HuH-7 (cell line): Measurements from ENCODE around the gene ARHGAP19.

ENCODE experiments used
- DNase-seq: peaks from one replicate; pipeline ENCODE4 v3.0.0; 2011; ENCODE audit warnings: low spot score

Gene ARHGAP19

DNA sequence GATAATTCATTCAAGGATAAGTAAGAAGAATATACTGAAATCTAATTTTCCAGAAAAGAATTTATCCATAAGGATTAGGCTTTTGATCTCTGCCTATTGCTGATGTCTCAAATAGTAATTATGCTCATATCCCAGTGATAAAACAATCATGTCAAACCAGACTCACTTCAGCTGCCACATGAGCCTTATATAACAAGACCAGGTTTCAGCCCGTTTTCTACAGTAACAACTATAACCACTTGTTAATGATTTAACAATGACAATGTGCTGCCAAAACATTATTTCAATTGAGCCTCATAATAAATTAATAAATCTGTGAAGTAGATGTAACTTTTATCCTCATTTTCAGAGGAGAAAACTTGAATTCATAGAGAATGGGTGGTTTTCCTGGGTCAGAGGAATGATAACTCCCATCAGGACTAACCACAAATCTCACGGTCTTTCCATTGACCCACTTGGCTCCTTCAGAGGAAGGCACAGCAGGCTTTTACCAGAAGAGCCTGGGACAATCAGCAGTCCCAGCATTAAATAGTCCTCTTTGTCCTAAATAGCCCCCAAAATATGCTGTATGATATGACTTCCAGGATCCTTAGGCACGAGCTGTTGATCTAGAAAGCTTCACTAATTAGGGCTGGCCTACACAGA, 64.2 kb downstream of the ARHGAP19 start:
- no peak for DNase-seq

DNA sequence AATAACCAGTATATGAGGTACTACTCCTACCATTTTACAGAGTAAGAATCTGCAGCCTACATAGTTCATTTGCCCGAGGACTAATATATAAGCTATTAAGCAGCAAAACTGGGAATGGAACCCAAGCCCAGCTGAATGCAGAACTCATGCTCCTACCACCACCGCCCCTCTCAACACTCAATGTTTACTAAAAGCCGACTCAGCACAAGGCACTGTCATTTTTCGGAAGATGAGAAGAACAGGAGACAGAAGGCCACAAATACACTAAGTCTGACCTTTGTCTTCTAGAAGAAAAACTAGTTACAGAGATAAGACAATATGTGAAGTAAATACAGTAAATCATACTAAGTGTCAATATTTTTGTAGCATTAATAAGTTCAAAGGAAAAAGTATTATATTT, 66.0 kb downstream of the ARHGAP19 start:
- DNase-seq, result no peak

GRCh38 chr10:97224483-97225435, 67.7 kb downstream of the ARHGAP19 start:
- no peak for DNase-seq

DNA sequence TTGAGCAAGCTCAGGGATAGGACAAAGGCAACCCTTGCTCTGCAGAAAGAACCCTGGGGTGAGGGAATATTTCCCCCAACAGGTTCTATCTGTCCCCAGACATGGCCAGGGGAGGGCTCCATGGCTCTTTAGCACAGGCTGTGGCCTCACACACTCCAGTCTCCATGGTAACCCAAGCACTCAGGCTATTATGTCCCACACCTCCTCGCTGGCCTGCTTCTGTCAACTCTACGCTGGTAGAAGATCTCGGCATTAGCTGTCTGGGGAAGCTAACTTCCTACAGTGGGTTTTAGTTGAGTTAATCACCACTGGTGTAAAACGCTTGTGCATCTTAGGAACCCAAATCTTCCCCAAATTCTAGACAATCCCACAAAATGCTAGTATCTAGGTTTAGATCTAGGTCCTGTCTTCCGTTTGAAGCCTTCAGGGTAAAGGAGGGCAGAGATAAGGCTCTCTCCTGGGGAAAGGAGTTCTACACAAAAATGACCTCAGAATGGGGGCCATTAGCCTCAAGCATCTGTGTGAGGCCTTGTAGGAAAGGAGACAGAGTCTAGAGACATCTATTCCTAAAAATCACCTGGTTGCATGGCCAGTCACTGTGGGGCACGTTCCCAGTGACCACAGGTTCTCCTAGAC, 70.0 kb downstream of the ARHGAP19 start:
- DNase-seq, result no peak

DNA sequence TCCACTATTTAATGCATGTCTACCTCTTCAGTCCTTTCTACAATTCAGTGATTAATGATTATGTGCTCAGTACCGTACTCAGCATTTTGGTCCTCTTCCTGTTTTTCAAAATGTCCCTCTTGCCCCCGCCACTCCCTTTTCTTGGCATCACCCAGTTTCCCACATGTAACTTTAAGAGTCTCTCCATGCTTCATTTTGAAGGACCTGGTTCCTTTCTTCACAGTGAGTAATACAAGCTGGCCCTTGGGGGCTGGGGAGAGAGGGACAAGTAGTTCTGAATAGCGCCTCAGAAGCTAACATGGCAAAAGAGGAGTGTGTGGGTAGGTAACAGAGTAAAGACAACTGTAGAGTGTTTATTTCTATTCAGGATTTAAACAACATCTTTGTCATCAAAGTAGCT, 72.1 kb downstream of the ARHGAP19 start:
- DNase-seq, result no peak

DNA sequence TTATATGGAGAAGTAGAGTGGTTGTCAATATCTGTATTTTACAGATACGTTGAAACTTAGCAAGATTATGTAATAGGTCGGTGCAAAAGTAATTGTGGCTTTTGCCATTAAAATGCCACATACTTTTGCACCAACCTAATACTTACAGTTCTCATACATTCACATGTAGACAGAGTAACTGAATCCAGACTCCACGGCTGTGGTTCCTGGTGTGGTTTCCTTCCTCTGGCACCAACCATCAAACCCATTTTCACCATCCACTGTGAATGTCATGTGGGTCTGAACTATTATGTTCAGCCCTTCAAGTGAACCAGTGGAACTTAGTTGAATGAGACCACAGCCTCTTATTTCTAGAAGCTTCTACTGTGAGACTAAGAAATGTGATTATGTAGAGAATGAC, 75.1 kb downstream of the ARHGAP19 start:
- DNase-seq, result no peak

DNA sequence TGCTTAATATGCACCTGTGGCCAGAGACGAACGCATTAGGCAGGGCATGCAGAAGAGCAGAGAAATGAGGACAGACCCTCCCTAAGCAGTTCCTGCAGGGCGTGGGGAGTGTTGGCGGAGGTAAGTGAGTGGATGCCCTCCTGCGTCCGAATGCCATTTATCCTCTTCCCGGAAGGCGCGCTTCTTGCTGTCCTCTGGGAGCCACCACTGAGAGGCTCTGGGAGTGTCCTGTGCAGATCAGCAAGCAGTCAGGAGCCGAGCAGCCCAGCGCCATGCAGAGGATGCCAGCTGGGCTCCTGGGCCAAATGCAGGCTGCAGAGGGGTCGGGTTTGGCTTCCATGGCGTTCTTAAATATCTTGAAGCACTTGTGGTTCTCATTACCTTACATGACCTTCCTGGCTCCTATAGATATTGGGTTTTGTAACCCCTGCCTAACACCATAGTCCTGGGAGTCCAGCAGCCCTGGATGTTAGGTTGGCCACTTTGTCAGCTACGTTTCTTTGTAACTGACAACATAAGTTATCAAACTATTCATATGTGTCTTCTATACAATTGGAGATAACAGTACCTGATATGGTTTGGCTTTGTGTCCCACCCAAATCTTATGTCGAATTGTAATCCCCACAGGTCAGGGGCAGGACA, 76.7 kb downstream of the ARHGAP19 start:
- DNase-seq, result no peak

DNA sequence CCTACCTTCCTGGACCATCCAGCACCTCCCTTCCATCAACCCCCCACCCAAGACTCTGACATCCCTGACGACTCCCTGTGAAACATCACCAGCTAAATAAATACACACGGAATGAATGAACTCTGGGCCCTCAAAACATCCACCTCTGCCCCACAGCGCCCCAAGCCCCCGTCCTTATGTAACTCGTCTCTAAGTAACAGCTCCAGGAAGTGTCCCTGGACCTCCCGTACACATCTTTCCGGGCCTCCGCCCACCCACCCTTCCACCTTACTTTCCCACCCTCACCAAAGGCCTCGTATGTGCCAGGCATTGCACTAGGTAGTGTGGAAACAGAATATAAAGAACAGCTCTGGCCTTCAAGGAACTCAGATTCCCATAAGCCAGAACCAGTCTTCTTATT, 79.0 kb downstream of the ARHGAP19 start:
- no peak for DNase-seq

DNA sequence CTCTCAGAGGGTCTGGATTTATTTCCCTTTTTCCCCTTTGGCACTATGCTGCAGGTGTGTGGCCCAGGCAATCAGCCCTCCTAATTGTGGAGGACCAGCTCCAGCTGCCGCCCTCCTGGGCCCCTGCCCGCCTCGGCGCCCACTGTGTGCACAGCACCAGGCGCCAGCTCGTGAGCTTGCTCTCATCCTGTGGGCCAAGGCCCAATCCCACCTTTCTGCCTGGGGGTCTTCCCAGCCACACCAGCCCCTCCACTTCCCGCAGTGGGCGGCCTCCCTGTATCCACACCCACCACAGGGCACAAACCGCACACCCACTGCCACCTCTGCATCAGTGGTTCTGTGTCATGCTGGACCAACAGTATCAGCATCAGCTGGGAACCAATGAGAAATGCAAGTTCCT, 81.2 kb downstream of the ARHGAP19 start:
- DNase-seq, result no peak

DNA sequence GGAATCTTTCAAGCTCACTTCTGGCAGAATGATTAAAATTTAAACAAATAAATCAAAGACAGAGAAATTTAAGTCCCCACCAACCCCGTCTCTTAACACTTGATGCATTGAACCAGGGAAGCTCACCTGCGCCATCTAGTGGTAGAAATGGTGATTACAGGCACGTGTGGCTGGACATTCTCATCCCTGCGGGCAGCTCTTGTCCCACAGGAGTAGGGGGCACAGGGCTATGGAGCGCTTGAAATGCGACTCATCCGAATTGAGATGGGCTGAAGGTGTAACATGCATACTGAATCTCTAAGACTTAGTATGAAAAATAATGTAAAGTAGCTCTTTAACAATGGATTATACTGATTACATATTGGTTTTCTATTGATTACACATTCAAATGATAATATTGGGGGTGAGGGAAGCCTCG, 81.9 kb downstream of the ARHGAP19 start:
- peak; percentile 64 for DNase-seq

DNA sequence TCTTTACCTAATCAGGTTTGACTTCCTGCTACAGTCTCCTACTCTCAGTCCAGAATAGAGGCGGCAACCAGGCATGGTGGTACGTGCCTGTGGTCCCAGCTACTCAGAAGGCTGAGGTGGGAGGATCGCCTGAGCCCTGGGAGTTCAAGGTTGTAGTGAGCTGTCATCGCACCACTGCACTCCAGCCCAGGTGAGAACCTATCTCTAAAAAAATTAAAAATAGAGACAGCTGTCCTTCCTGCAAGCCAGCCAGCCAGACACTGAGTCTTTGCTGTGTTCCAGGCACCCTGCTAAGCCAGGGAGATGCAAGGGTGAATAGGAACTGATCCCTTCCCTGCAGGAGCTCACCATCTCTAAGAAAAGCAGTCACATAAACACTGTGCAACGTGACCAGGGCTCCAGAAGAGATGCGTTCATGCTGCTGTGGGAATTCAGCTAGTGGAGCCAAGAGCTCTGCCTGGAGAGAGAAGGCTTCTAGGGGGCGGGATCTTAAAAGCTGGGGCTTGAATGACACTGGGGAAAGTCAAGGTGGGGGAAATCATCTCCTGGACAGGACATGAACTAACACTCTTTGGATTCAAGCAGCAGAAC, 84.6 kb downstream of the ARHGAP19 start:
- DNase-seq, result no peak

- no peak for DNase-seq
Observed at GRCh38 chr10:97207131-97207530, 85.3 kb downstream of the ARHGAP19 start.

DNA sequence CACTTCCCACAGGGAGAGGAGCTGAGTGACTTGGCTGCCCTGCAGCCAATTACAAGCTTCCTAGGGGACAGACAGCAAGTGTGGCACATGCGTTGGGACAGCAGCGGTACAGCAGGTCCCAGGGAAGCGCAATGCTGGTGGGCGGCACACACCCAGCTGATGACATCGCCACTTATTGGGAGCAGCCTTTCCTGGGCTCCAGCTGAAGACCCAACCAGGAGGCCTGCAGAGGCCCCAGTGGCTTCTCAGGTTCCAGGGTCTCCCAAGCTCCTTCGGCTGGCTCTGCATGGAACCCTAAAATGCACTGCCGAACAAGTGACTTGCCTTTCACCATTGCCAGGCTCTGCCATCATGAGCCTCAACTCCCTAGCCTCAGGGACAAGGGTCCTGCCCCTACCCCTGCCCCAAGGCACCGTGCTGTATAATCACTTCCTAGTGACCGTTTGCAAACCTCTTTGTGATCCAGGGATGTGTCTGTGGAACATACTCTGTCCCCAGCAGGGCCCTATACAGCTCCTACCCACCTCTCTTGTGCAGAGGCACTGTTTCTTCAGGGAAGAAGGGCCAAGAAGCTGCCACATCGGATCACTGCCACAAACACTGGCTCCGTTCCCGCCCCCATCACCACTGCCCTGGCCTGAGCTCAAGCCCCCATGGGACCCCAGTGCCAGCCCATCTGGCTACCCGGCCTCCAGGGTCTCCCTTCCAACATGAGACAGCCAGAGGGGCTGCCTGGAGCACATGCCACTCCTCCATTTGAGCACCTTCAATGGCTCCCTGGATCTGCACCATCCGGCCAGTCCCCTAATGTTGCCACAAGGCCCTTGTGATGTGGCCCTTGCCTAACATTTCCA, 87.4 kb downstream of the ARHGAP19 start:
- DNase-seq, result no peak

DNA sequence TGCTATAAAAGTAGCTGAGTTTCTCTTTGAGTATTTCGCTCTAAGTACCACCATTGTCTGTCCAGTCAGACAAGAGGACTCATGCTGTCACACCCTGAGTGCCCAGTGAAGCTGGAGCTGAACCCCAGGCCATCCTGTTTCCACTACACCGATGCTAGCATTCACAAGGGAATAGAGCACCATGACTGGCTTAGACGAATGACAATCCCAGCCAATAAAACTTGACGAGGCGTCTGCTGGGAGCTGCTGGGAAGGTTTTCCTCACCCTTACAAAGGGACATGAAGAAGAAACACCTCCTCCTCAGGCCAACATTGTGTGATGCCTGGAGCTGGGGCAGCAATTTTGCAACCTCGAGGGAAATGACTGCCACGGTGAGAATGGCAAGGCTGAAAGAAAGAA, 89.2 kb downstream of the ARHGAP19 start:
- DNase-seq, result no peak

DNA sequence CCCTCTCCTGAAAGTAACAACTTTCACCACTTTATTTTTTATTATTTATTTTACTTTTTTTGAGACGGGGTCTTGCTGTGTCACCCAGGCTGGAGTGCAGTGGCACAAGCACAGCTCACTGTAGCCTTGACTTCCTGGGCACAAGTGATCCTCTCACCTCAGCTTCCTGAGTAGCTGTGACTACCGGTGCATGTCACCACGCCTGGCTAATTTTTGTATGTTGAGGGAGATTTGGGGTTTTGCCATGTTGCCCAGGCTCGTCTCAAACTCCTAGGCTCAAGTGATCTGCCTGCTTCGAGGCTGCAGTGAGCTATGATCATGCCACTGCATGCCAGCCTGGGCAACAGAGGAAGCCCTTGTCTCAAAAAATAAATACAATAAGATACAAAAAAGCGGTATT, 91.8 kb downstream of the ARHGAP19 start:
- DNase-seq, result no peak

DNA sequence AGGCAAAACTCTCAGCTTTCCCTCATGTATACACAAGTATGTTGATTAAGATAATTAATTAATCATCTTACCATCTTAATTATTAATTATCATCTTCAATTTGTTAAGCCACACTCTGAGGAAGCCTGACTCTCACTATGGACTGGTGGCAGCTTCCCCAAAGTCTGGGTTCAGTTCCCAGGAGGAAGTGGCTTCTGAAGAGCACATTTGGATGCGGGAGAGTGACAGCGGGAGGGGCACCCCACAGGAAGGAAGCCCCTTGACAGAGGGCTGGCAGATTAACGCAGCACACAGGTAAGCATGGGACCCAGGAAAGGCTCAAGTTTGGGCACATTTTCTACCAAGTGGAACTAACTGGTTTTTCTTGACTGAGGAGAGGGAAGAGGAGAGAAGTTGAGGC, 93.3 kb downstream of the ARHGAP19 start:
- DNase-seq, result no peak

DNA sequence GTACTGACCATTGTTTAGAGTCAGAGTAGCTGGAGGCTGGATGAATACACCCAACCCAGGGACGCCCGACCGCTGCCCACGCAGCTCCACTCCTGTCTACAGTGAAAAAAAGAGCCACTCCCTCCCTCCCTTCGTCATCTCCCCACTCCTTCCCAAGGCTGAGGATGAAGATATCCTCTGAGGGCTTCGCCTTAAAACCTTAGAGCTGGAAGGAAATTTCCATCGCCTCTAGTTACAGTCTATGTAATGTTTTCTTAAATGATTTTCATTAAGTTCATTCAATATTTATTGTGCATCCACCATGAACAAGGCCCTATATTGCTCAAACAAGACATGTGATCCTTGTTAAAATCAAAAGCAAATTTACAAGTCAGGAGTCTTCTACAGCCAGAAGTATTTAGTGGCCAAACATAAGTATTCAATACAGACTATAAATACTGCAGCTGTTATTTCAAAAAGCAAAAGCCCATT, 95.4 kb downstream of the ARHGAP19 start:
- no peak for DNase-seq

GRCh38 chr10:97196223-97197029, 96.0 kb downstream of the ARHGAP19 start:
- peak; percentile 85 for DNase-seq

DNA sequence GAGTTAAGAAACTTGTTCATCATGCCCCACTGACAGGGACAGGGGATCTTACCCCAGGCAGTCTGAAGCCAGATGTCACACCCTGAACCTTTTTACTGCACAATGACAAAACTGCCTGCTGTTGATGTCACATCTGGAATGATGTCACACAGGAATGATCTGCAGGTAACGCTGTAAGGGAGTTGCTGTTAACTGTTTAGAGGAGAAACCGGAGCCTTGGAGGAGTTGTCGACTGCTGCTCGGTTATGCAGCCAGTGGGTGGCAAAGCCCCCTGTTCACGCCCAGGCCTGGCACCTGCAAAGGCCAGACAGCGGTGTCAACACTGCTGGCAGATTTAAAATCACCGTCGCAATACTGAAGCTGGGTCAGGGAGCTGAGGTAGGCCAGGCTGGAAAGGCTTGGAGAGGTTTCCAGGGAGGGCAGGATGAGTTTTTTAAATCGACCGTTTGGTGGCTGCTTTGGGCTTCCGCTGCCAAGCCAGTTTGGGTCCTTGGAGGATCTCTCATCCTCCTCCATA, 96.7 kb downstream of the ARHGAP19 start:
- no peak for DNase-seq

- DNase-seq, result no peak
Observed at GRCh38 chr10:97192952-97193435, 99.4 kb downstream of the ARHGAP19 start.
